Gastrocnemius medialis (tissue), 4 donors: ENCODE results near the gene SPSB1.

Experiments
- POLR2A ChIP-seq, 2 donors: fragments of 450-650 bp; IDR thresholded peaks; one replicate each; pipeline ENCODE4 v1.6.1; 2017; ENCODE audit warnings: antibody characterized with exemption in 2 of 2, mild to moderate bottlenecking in 2 of 2, moderate library complexity in 2 of 2
- TF ChIP-seq, protein P1 (sequence below), 5 experiments: fragments of 450-650 bp in 3 of 5; fragments of 200-600 bp in 2 of 5; sonication (generic) in 2 of 5; IDR thresholded peaks in 4 of 5; conservative IDR thresholded peaks in 1 of 5; 1 replicate in 4 of 5; 2 replicates in 1 of 5; pipeline ENCODE4 v1.5.1; 2016 to 2019; ENCODE audit warnings: antibody characterized with exemption in 5 of 5, mild to moderate bottlenecking in 3 of 5, moderate library complexity in 3 of 5

DNA sequence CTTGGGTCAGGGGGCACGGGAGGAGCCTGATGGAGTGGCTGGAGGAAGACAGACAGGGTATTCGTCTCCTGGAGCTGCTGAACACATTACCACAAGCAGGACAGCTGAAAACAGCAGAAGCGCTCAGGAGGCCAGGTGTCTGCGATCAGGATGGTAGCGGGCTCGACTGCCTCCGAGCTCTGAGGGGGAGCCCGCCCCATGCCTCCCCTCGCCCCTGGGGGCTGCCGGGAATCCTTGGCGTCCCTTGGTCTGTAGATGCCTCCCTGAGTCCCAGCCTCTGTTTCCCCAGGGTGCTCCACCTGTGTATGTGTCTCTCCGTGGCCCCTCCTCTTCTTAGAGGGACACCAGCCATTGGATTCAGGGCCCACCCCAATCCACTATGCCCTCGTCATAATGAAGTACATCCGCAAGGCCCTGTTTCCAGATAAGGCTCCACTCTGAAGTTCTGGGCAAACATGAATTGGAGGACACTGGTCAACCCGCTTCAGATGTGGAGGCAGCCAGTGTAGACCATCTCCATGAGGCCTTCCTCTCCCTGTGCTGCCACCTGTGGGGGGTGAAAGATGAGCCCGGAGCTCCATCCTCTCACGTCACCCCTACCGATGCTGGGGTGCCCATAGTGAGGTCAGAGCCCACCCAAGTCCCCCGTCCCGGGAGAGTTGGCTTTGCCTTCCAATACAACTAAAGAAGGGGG, 67.8 kb downstream of the SPSB1 start:
- TF ChIP-seq, protein P1, sequence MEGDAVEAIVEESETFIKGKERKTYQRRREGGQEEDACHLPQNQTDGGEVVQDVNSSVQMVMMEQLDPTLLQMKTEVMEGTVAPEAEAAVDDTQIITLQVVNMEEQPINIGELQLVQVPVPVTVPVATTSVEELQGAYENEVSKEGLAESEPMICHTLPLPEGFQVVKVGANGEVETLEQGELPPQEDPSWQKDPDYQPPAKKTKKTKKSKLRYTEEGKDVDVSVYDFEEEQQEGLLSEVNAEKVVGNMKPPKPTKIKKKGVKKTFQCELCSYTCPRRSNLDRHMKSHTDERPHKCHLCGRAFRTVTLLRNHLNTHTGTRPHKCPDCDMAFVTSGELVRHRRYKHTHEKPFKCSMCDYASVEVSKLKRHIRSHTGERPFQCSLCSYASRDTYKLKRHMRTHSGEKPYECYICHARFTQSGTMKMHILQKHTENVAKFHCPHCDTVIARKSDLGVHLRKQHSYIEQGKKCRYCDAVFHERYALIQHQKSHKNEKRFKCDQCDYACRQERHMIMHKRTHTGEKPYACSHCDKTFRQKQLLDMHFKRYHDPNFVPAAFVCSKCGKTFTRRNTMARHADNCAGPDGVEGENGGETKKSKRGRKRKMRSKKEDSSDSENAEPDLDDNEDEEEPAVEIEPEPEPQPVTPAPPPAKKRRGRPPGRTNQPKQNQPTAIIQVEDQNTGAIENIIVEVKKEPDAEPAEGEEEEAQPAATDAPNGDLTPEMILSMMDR (IDR thresholded peaks at IDR 0.05 in 4 of 5, conservative IDR thresholded peaks at IDR 0.05 in 1 of 5) = no peak
- no peak for TF ChIP-seq POLR2A (IDR thresholded peaks at IDR 0.05)
